ENCODE measurements around the gene ERAL1.
"Not testable (repeated sequence)": the region's sequence is repeated elsewhere in the genome, so short reads cannot be mapped to it uniquely, and the experiment has no call there.

Gene ERAL1

DNA sequence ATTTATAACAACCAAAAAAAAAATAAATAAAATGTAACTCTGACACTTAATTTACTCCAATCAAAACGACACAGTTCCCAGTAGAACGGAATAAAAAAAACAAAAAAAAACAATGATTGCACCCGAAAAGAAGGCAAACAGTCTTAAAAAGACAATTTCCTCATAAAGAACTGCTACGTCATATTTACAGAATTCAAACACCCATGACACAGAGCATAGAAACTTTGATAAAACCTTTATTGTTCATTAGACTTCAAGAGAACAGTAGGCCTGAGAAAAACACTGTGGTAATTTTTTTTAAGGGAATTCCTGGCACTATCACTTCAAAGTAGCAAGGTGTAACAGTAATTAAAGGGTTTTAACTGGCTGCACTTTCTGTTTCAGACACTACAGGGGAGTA is 38.3 kb upstream of the ERAL1 start:
- no peaks in the 10 kb centered on the region for H3K4me1 ChIP-seq (ENCODE audit: insufficient read depth, insufficient read length)
- H3K27me3 ChIP-seq (ENCODE audit: insufficient read depth, insufficient read length), result no peaks in the 10 kb centered on the region
- no peak overlapping the region for H3K4me3 ChIP-seq (ENCODE audit: insufficient read length, low read depth)
- no peaks in the 10 kb centered on the region for H3K36me3 ChIP-seq (ENCODE audit: insufficient read depth, insufficient read length, low read length)
- DNase-seq (ENCODE audit: low read depth, low spot score), result no peak
- H3K9ac ChIP-seq (ENCODE audit: insufficient read length, low read depth), result no peak overlapping the region
- no peaks in the 10 kb centered on the region for H3K9me3 ChIP-seq (ENCODE audit: insufficient read depth, low read length)
- TF ChIP-seq YY1 (IDR thresholded peaks at IDR 0.05; ENCODE audit: insufficient read depth, insufficient read length) (no peak), SUZ12 (IDR thresholded peaks at IDR 0.05; ENCODE audit: extremely low read depth, insufficient read depth, insufficient read length) (no peak), ZNF274 (IDR thresholded peaks at IDR 0.05; ENCODE audit: low read depth, low read length) (no peak)

- Histone ChIP-seq H3K4me1 (ENCODE audit: insufficient read depth, insufficient read length) (no peaks in the 10 kb centered on the region), H3K9me3 (ENCODE audit: insufficient read depth, low read length) (no peaks in the 10 kb centered on the region), H3K36me3 (ENCODE audit: insufficient read depth, insufficient read length, low read length) (no peaks in the 10 kb centered on the region), H3K4me3 (ENCODE audit: insufficient read length, low read depth) (no peak overlapping the region), H3K27me3 (ENCODE audit: insufficient read depth, insufficient read length) (no peaks in the 10 kb centered on the region), H3K9ac (ENCODE audit: insufficient read length, low read depth) (no peak overlapping the region)
- DNase-seq (ENCODE audit: low read depth, low spot score), result no peak
- TF ChIP-seq YY1 (IDR thresholded peaks at IDR 0.05; ENCODE audit: insufficient read depth, insufficient read length) (no peak), ZNF274 (IDR thresholded peaks at IDR 0.05; ENCODE audit: low read depth, low read length) (no peak), SUZ12 (IDR thresholded peaks at IDR 0.05; ENCODE audit: extremely low read depth, insufficient read depth, insufficient read length) (no peak)
These were observed 36.0 kb upstream of the ERAL1 start for GRCh38 chr17:28818819-28819221.

- Histone ChIP-seq H3K4me3 (ENCODE audit: insufficient read length, low read depth) (no peak overlapping the region), H3K4me1 (ENCODE audit: insufficient read depth, insufficient read length) (no peaks in the 10 kb centered on the region), H3K27me3 (ENCODE audit: insufficient read depth, insufficient read length) (no peaks in the 10 kb centered on the region), H3K9ac (ENCODE audit: insufficient read length, low read depth) (no peak overlapping the region), H3K9me3 (ENCODE audit: insufficient read depth, low read length) (no peaks in the 10 kb centered on the region), H3K36me3 (ENCODE audit: insufficient read depth, insufficient read length, low read length) (no peaks in the 10 kb centered on the region)
- DNase-seq (ENCODE audit: low read depth, low spot score), result no peak
- TF ChIP-seq YY1 (IDR thresholded peaks at IDR 0.05; ENCODE audit: insufficient read depth, insufficient read length) (no peak), SUZ12 (IDR thresholded peaks at IDR 0.05; ENCODE audit: extremely low read depth, insufficient read depth, insufficient read length) (no peak), ZNF274 (IDR thresholded peaks at IDR 0.05; ENCODE audit: low read depth, low read length) (no peak)
These were observed 35.2 kb upstream of the ERAL1 start for GRCh38 chr17:28819582-28819981.

DNA sequence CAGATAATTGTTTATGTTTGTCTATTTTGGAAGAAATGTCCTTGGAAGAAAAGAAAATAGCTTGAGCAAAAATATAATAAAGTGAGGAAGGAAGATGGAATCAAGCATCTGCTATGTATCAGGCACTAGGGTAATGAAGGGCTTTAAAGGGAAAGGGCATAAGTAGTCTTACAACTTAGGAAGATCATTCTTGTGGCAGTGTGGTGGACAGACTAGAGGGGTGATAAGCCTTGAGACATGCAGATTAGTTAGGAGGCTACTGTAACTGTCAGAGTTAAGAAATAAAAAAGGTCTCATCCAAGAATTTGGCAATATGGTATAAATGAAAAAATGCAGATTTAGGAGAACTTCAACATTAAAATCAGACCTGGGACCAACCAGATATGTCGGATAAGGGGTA is 27.1 kb upstream of the ERAL1 start:
- Histone ChIP-seq H3K27me3 (ENCODE audit: insufficient read depth, insufficient read length) (no peaks in the 10 kb centered on the region), H3K4me1 (ENCODE audit: insufficient read depth, insufficient read length) (no peaks in the 10 kb centered on the region), H3K9me3 (ENCODE audit: insufficient read depth, low read length) (no peaks in the 10 kb centered on the region), H3K4me3 (ENCODE audit: insufficient read length, low read depth) (no peak overlapping the region), H3K9ac (ENCODE audit: insufficient read length, low read depth) (no peak overlapping the region), H3K36me3 (ENCODE audit: insufficient read depth, insufficient read length, low read length) (peaks cover 3% of the 10 kb centered on the region)
- TF ChIP-seq SUZ12 (IDR thresholded peaks at IDR 0.05; ENCODE audit: extremely low read depth, insufficient read depth, insufficient read length), result no peak
- no peak for DNase-seq (ENCODE audit: low read depth, low spot score)

- no peak overlapping the region for H3K4me3 ChIP-seq (ENCODE audit: insufficient read length, low read depth)
- no peak overlapping the region for H3K9ac ChIP-seq (ENCODE audit: insufficient read length, low read depth)
- TF ChIP-seq SUZ12 (IDR thresholded peaks at IDR 0.05; ENCODE audit: extremely low read depth, insufficient read depth, insufficient read length) (no peak), YY1 (IDR thresholded peaks at IDR 0.05; ENCODE audit: insufficient read depth, insufficient read length) (no peak), ZNF274 (IDR thresholded peaks at IDR 0.05; ENCODE audit: low read depth, low read length) (no peak)
- no peaks in the 10 kb centered on the region for H3K27me3 ChIP-seq (ENCODE audit: insufficient read depth, insufficient read length)
- peaks cover 3% of the 10 kb centered on the region for H3K36me3 ChIP-seq (ENCODE audit: insufficient read depth, insufficient read length, low read length)
- DNase-seq (ENCODE audit: low read depth, low spot score), result no peak
- no peaks in the 10 kb centered on the region for H3K4me1 ChIP-seq (ENCODE audit: insufficient read depth, insufficient read length)
- no peaks in the 10 kb centered on the region for H3K9me3 ChIP-seq (ENCODE audit: insufficient read depth, low read length)
These were observed 26.3 kb upstream of the ERAL1 start for GRCh38 chr17:28828294-28829040.

DNA sequence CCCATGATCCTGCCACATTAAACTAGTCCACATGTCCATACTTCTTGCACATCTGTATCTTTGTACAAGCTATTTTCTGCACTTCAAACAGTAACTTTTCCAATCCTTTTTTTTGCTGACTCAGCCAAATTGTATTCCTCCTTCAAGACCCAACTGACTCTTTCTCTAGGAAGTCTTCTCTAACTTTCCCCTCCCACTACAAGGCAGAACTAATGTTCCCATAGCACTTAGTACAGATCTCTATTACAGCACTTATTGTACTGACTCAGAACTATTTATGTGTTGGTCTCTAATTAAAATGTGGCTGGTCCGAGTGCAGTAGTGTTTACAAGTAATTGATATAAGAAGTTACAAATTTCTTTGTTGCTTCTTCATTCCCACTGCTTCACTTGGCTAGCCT is 20.4 kb upstream of the ERAL1 start:
- TF ChIP-seq SUZ12 (IDR thresholded peaks at IDR 0.05; ENCODE audit: extremely low read depth, insufficient read depth, insufficient read length) (no peak), ZNF274 (IDR thresholded peaks at IDR 0.05; ENCODE audit: low read depth, low read length) (no peak), YY1 (IDR thresholded peaks at IDR 0.05; ENCODE audit: insufficient read depth, insufficient read length) (no peak)
- H3K9ac ChIP-seq (ENCODE audit: insufficient read length, low read depth), result no peak overlapping the region
- no peak for DNase-seq (ENCODE audit: low read depth, low spot score)
- H3K9me3 ChIP-seq (ENCODE audit: insufficient read depth, low read length), result no peaks in the 10 kb centered on the region
- H3K4me1 ChIP-seq (ENCODE audit: insufficient read depth, insufficient read length), result no peaks in the 10 kb centered on the region
- H3K4me3 ChIP-seq (ENCODE audit: insufficient read length, low read depth), result no peak overlapping the region
- no peaks in the 10 kb centered on the region for H3K27me3 ChIP-seq (ENCODE audit: insufficient read depth, insufficient read length)
- peaks cover 11% of the 10 kb centered on the region for H3K36me3 ChIP-seq (ENCODE audit: insufficient read depth, insufficient read length, low read length)

GRCh38 chr17:28836541-28836940 is 18.3 kb upstream of the ERAL1 start:
- H3K27me3 ChIP-seq (ENCODE audit: insufficient read depth, insufficient read length), result not testable (repeated sequence)

More at GRCh38 chr17:28836541-28836940, 18.3 kb upstream of the ERAL1 start:
- peaks cover 15% of the 10 kb centered on the region for H3K36me3 ChIP-seq (ENCODE audit: insufficient read depth, insufficient read length, low read length)
- not testable (repeated sequence) for H3K9ac ChIP-seq (ENCODE audit: insufficient read length, low read depth); H3K4me1 ChIP-seq (ENCODE audit: insufficient read depth, insufficient read length); H3K9me3 ChIP-seq (ENCODE audit: insufficient read depth, low read length); H3K4me3 ChIP-seq (ENCODE audit: insufficient read length, low read depth); DNase-seq (ENCODE audit: low read depth, low spot score)

All from NT2/D1 (cell line).